CD4-positive, alpha-beta T cell (primary cell): ENCODE data around the gene TXNRD3. TPM values are rescaled to one million over a fixed set of nuclear protein-coding genes. Genes with fewer than 3 reads are reported as not detected.

Source experiments
- ATAC-seq: fragments of 200-7000 bp; cut with Tn5 transposase; one replicate; pipeline ENCODE4 v1.10.0; 2022; ENCODE audit warnings: mild to moderate bottlenecking; ENCODE audit not compliant: poor library complexity
- CTCF ChIA-PET: fragments of 350-600 bp; sonication (Branson Sonifier 250); formaldehyde crosslinking; loops from one replicate; lab custom pipeline; 2021; ENCODE audit warnings: antibody characterized with exemption, inconsistent platforms; lab: Charles Lee
- POLR2A ChIA-PET: fragments of 350-600 bp; sonication (Branson Sonifier 250); formaldehyde crosslinking; loops from one replicate; lab custom pipeline; 2021; ENCODE audit warnings: antibody characterized with exemption, inconsistent platforms; lab: Charles Lee
- DNase-seq, 14 experiments: peaks; one replicate each; pipeline ENCODE4 v3.0.0-alpha.2; 2013 to 2020; ENCODE audit warnings: mixed read lengths in 2 of 14
- H3K27ac ChIP-seq, 2 donors: one replicate each; pipeline versions ENCODE4 v1.5.1 to v1.7.0; 2013; ENCODE audit warnings: low read length in 2 of 2, low read depth in 1 of 2, mild to moderate bottlenecking in 1 of 2
- H3K27me3 ChIP-seq, 2 experiments: 1 replicate in 1 of 2; 2 replicates in 1 of 2; pipeline versions ENCODE4 v1.6.1 to v1.7.0; 2013; ENCODE audit warnings: low read length in 2 of 2, control low read depth in 1 of 2, mild to moderate bottlenecking in 1 of 2, moderate library complexity in 1 of 2; ENCODE audit not compliant: insufficient read depth in 2 of 2, control insufficient read depth in 1 of 2
- H3K36me3 ChIP-seq: one replicate; pipeline ENCODE4 v1.6.1; 2013; ENCODE audit warnings: low read length, control low read depth; ENCODE audit not compliant: insufficient read depth
- H3K4me1 ChIP-seq: one replicate; pipeline ENCODE4 v1.6.1; 2013; ENCODE audit warnings: low read length, control low read depth; ENCODE audit not compliant: insufficient read depth
- H3K4me3 ChIP-seq: one replicate; pipeline ENCODE4 v1.5.1; 2013; ENCODE audit warnings: mild to moderate bottlenecking, low read length, moderate library complexity
- H3K9me3 ChIP-seq, 2 experiments: 1 replicate in 1 of 2; 2 replicates in 1 of 2; pipeline versions ENCODE4 v1.6.1 to v1.7.0; 2013; ENCODE audit warnings: low read length in 2 of 2, mild to moderate bottlenecking in 2 of 2, control low read depth in 1 of 2, moderate library complexity in 1 of 2; ENCODE audit not compliant: control insufficient read depth in 1 of 2, insufficient read depth in 1 of 2
- H3K27ac Mint-ChIP-seq: one replicate; pipeline ENCODE4 v1.8.0; 2020; ENCODE audit warnings: mixed read lengths
- H3K27me3 Mint-ChIP-seq: one replicate; pipeline ENCODE4 v1.8.0; 2021; ENCODE audit warnings: mixed read lengths
- H3K36me3 Mint-ChIP-seq: one replicate; pipeline ENCODE4 v1.8.0; 2021; ENCODE audit warnings: low read depth, mixed read lengths
- H3K4me1 Mint-ChIP-seq: one replicate; pipeline ENCODE4 v1.8.0; 2021; ENCODE audit warnings: low read depth, mixed read lengths
- H3K4me3 Mint-ChIP-seq: one replicate; pipeline ENCODE4 v1.8.0; 2020; ENCODE audit warnings: mild to moderate bottlenecking, mixed read lengths
- H3K9me3 Mint-ChIP-seq: one replicate; pipeline ENCODE4 v1.8.0; 2020; ENCODE audit warnings: mixed read lengths
- CTCF ChIP-seq: fragments of 200-600 bp; IDR thresholded peaks from one replicate; pipeline ENCODE4 v1.8.0; 2022; ENCODE audit warnings: antibody characterized with exemption, mild to moderate bottlenecking
- intact Hi-C, 2 experiments: fragments of 100-400 bp; cut with DNase I in 1 of 2; cut with micrococcal nuclease in 1 of 2; formaldehyde crosslinking; loops; one replicate each; pipeline versions ENCODE4 v1.15.1 to v1.9.0; 2023 to 2025; cut with DNase I, micrococcal nuclease
- total RNA-seq, 174 experiments: library from RNA in 2 of 174; stranded (reverse) in 2 of 174; gene quantifications; one replicate each; pipeline ENCODE4 v1.2.3 and lab custom pipeline; 2021 to 2026

The TXNRD3 gene
- total RNA-seq, 2 experiments from 2014 or later = 1.0 to 1.5 TPM

DNA sequence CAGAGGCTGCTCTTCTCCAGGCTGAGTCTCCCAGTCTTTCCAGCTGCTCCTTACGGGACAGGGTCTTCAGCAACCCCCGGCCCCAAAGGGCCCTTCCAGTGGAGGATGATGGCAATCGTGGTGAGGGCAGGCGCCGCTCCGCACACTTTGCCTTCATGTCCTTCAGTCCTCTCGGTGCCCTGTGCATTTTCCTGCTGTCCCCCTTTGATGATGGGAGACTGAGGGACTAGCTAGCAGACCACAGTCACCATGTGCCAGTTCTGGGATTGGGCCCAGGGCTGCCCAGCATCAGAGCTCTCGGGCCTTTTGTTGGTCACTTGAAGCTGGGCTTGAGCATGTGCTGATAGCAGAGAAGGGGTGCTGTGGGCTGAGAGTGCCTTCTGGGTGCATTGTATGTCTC is 8.8 kb upstream of the TXNRD3 start:
- Histone ChIP-seq H3K27me3 (peaks cover 0 to 7% of the 10 kb centered on the region in 2 experiments), H3K4me3 (no peak overlapping the region), H3K27ac (no peak overlapping the region), H3K4me1 (no peaks in the 10 kb centered on the region), H3K36me3 (no peaks in the 10 kb centered on the region), H3K9me3 (peaks cover 0 to 6% of the 10 kb centered on the region in 2 experiments)
- intact Hi-C loops = no loop called here
- CTCF ChIA-PET = no interaction called here
- no peaks in the 10 kb centered on the region for H3K36me3 Mint-ChIP-seq
- no peak overlapping the region for H3K27ac Mint-ChIP-seq
- POLR2A ChIA-PET = no interaction called here
- TF ChIP-seq CTCF = no peak
- no peak overlapping the region for H3K4me3 Mint-ChIP-seq
- no peaks in the 10 kb centered on the region for H3K4me1 Mint-ChIP-seq
- ATAC-seq (no peak), DNase-seq (no peak)
- H3K9me3 Mint-ChIP-seq = no peaks in the 10 kb centered on the region
- peaks cover 10% of the 10 kb centered on the region for H3K27me3 Mint-ChIP-seq

- Histone ChIP-seq H3K27ac (no peak overlapping the region), H3K9me3 (peaks cover 0 to 11% of the 10 kb centered on the region in 2 experiments), H3K36me3 (no peaks in the 10 kb centered on the region), H3K4me1 (no peaks in the 10 kb centered on the region), H3K4me3 (no peak overlapping the region), H3K27me3 (peaks cover 0 to 7% of the 10 kb centered on the region in 2 experiments)
- Mint-ChIP-seq H3K4me1 (no peaks in the 10 kb centered on the region), H3K27me3 (peaks cover 10% of the 10 kb centered on the region), H3K9me3 (no peaks in the 10 kb centered on the region), H3K27ac (no peak overlapping the region), H3K4me3 (no peak overlapping the region), H3K36me3 (no peaks in the 10 kb centered on the region)
- no peak for ATAC-seq
- intact Hi-C loops = no loop called here
- no peak for DNase-seq
- CTCF ChIA-PET = no interaction called here
- TF ChIP-seq CTCF = no peak
- POLR2A ChIA-PET = no interaction called here
These were observed 8.3 kb upstream of the TXNRD3 start for GRCh38 chr3:126663257-126663656.

- Histone ChIP-seq H3K9me3 (peaks cover 0 to 16% of the 10 kb centered on the region in 2 experiments), H3K4me1 (no peaks in the 10 kb centered on the region), H3K4me3 (no peak overlapping the region), H3K27ac (no peak overlapping the region), H3K27me3 (peaks cover 0 to 7% of the 10 kb centered on the region in 2 experiments), H3K36me3 (no peaks in the 10 kb centered on the region)
- H3K4me3 Mint-ChIP-seq = no peak overlapping the region
- ChIA-PET CTCF (no interaction called here), POLR2A (no interaction called here)
- H3K27me3 Mint-ChIP-seq = peaks cover 10% of the 10 kb centered on the region
- DNase-seq = no peak
- no peak for ATAC-seq
- no peaks in the 10 kb centered on the region for H3K9me3 Mint-ChIP-seq
- H3K27ac Mint-ChIP-seq = no peak overlapping the region
- no peaks in the 10 kb centered on the region for H3K36me3 Mint-ChIP-seq
- no peak for TF ChIP-seq CTCF
- intact Hi-C loops = no loop called here
- H3K4me1 Mint-ChIP-seq = no peaks in the 10 kb centered on the region
These were observed 6.8 kb upstream of the TXNRD3 start for GRCh38 chr3:126661532-126662364.
